ENCODE results near the gene C1orf122.
"Not testable (repeated sequence)": the region's sequence is repeated elsewhere in the genome, so short reads cannot be mapped to it uniquely, and the experiment has no call there.

Gene C1orf122

DNA sequence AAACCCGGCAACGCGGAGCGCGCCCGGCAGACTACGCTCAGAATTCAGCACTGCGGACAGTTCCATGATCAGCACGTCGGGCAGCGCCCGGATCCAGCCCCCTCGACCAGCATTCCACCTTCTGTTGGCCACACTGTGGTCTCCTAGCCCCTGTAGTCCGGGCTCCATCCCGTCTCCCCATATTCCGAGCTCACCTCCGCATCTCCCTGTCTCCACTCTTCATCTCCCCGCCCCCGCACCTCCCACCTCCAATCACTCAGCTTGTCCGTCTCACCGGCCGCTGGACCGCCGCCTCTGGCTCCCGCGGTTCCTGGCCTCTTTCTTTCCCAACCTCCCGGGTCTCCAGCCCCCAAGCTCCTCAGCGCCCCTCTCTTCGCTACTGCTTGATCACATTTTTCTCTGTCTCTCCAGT is 43.2 kb upstream of the C1orf122 start:
- H3K4me3 ChIP-seq (ENCODE audit: low read depth, low read length) = peak overlapping the region; percentile 66
- peak; percentile 15 for DNase-seq
- no peaks in the 10 kb centered on the region for H3K4me1 ChIP-seq
- H3K36me3 ChIP-seq = no peaks in the 10 kb centered on the region
- H3K9me3 ChIP-seq = no peaks in the 10 kb centered on the region
- peaks cover 42% of the 10 kb centered on the region for H3K27me3 ChIP-seq
- TF ChIP-seq CTCF (IDR thresholded peaks at IDR 0.05; ENCODE audit: low read depth, low read length) = no peak

GRCh38 chr1:37764888-37765441 is 42.6 kb upstream of the C1orf122 start, which contains the start of gene EPHA10:
TSS of gene EPHA10 (minus strand) at chr1:37765120. CDS start at chr1:37765066, 54 bp downstream.
- Histone ChIP-seq H3K4me1 (no peaks in the 10 kb centered on the region), H3K36me3 (no peaks in the 10 kb centered on the region), H3K4me3 (ENCODE audit: low read depth, low read length) (peak within 1 kb of the TSS; percentile 66), H3K27me3 (peaks cover 42% of the 10 kb centered on the region), H3K9me3 (no peaks in the 10 kb centered on the region)
- peak; percentile 90 for DNase-seq
- no peak for TF ChIP-seq CTCF (IDR thresholded peaks at IDR 0.05; ENCODE audit: low read depth, low read length)

- peaks cover 42% of the 10 kb centered on the region for H3K27me3 ChIP-seq
- TF ChIP-seq CTCF (IDR thresholded peaks at IDR 0.05; ENCODE audit: low read depth, low read length) = peak; percentile 29
- no peaks in the 10 kb centered on the region for H3K36me3 ChIP-seq
- peak overlapping the region; percentile 66 for H3K4me3 ChIP-seq (ENCODE audit: low read depth, low read length)
- no peaks in the 10 kb centered on the region for H3K9me3 ChIP-seq
- DNase-seq = peak; percentile 45
- H3K4me1 ChIP-seq = no peaks in the 10 kb centered on the region
Observed at GRCh38 chr1:37765916-37766664, 41.5 kb upstream of the C1orf122 start.

DNA sequence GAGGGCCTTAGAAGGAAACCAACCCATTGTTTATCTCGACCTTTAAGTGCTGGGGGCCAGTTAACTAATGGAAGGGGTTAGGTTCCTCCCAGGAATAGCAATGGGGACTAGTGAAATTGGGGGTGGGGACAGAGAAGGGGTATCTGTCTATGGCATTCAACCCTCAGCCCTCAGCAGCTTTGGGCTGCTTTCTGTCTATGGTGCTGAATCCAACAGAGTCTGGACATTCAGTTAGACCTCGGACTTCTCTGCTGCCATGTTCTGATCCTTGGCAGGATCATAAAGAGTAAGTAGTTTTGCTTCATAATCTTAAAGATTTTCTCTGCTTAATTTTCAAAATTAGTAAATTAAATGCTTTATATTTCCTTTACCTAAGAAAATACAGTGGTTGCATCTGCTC is 40.1 kb upstream of the C1orf122 start:
- no peak for DNase-seq
- Histone ChIP-seq H3K4me1 (no peaks in the 10 kb centered on the region), H3K4me3 (ENCODE audit: low read depth, low read length) (no peak overlapping the region), H3K27me3 (peaks cover 28% of the 10 kb centered on the region), H3K36me3 (no peaks in the 10 kb centered on the region), H3K9me3 (no peaks in the 10 kb centered on the region)
- TF ChIP-seq CTCF (IDR thresholded peaks at IDR 0.05; ENCODE audit: low read depth, low read length) = no peak

DNA sequence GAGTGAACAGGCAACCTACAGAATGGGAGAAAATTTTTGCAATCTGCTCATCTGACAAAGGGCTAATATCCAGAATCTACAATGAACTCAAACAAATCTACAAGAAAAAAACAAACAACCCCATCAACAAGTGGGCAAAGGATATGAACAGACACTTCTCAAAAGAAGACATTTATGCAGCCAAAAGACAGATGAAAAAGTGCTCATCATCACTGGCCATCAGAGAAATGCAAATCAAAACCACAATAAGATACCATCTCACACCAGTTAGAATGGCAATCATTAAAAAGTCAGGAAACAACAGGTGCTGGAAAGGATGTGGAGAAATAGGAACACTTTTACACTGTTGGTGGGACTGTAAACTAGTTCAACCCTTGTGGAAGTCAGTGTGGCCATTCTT is 36.1 kb upstream of the C1orf122 start:
- H3K4me3 ChIP-seq (ENCODE audit: low read depth, low read length); DNase-seq; H3K9me3 ChIP-seq; H3K27me3 ChIP-seq; H3K4me1 ChIP-seq; H3K36me3 ChIP-seq: not testable (repeated sequence)

DNA sequence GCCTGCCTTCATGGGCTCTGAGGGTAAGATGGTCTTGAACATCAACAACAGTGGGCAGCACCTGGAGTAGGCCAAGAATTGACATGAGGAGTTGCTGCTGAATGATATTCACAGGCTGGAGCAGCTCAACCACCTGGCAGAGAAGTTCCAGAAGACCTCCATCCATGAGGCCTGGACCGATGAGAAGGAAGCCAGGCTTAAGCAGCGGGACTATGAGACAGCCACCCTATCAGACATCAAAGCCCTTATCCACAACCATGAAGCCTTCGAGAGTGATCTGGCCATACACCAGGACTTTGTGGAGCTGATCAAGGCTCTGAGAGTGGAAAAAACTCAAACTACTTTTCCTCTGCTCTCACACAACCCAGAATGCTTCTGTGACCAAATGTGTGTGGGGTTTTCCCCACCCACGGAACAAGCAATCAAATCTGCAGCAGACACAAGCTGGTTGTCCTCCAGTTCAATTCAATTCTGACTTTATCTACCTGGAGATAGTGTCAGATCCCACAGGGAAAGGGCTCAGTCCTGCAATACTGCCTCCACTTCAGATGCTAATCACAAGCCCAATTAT is 30.6 kb upstream of the C1orf122 start:
- H3K4me3 ChIP-seq (ENCODE audit: low read depth, low read length) = no peak overlapping the region
- DNase-seq = no peak
- no peaks in the 10 kb centered on the region for H3K9me3 ChIP-seq
- no peaks in the 10 kb centered on the region for H3K27me3 ChIP-seq
- TF ChIP-seq CTCF (IDR thresholded peaks at IDR 0.05; ENCODE audit: low read depth, low read length) = no peak
- H3K4me1 ChIP-seq = no peaks in the 10 kb centered on the region
- no peaks in the 10 kb centered on the region for H3K36me3 ChIP-seq

All from BE2C (cell line).